Measurements from ENCODE around the gene EIF3K. TPM values are rescaled to one million over a fixed set of nuclear protein-coding genes. Genes with fewer than 3 reads are reported as not detected.
"Not testable (repeated sequence)": the region's sequence is repeated elsewhere in the genome, so short reads cannot be mapped to it uniquely, and the experiment has no call there.

EIF3K gene, protein sequence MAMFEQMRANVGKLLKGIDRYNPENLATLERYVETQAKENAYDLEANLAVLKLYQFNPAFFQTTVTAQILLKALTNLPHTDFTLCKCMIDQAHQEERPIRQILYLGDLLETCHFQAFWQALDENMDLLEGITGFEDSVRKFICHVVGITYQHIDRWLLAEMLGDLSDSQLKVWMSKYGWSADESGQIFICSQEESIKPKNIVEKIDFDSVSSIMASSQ
- total RNA-seq (2021; fragmentation: NEBNext Ultra II Directional; extraction: Animal tissue kit (Norgen Biotek cat#: 25700)), result 100 to 1,000 TPM; 227 to 241 (median 238) TPM
- long read RNA-seq, transcript EIF3K-203 (7 exons, 1,327 nt), result minor isoform, 7 of 236 reads
- long read RNA-seq, transcript EIF3K-201 (8 exons, 864 nt), result major isoform, 208 of 236 reads
- long read RNA-seq, partial matches to known transcripts, result 2 of 236 reads
- long read RNA-seq, other reads (novel, unspliced or antisense), result 10 of 236 reads

DNA sequence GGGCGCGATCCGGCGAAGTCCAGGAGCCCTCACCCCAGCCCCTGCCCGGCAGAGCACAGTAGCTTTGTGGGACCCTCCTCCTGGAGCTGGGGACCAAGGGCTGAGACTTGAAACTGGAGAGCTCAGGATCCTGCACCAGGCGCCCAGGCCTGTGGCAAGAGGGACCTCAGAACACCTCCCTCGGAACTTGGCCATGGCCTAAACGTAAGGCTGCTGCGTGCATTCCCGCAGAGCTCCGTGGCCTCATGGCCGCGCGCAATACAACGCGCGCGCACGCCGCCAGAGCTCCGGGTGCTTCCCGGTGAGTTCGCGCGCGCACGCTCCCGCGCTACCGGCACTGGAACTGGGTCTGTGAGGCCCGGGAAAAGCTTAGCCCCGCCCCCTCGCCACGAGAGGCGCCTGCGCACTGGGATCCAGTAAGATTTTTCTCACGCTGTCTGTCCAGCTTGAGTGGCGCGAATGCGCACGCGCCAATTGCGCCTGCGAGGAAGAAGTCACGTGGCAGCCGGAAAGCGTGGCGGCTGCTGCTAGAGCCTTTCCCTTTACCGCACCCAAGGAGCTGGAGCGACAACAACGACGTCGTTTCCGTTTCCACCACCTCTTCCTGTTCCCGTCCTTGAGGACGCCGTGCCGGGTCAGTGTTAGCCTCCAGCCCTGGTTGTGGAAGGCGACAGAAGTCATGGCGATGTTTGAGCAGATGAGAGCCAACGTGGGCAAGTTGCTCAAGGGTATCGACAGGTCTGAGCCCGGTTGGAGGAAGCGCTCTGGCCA lies at the start of gene EIF3K:
Gene EIF3K (plus strand): TSS at position 599 of the 771 bp plus-strand sequence. CDS start 81 bp downstream, at position 680.
- peak; percentile 98 for DNase-seq
- peak within 1 kb of the TSS; percentile 98 for H3K27ac Mint-ChIP-seq
- peaks cover 18% of the 10 kb centered on the region for H3K4me1 Mint-ChIP-seq (ENCODE audit: low read depth)
- no peak for TF ChIP-seq CTCF (IDR thresholded peaks at IDR 0.05)
- no peaks in the 10 kb centered on the region; the same call in 1 of the 2 replicates for H3K27me3 Mint-ChIP-seq (ENCODE audit: insufficient read depth)
- peak within 1 kb of the TSS; percentile 100 for H3K4me3 Mint-ChIP-seq
- peaks cover 20% of the 10 kb centered on the region; the same call in 1 of the 2 replicates for H3K36me3 Mint-ChIP-seq (ENCODE audit: low read depth)
- no peaks in the 10 kb centered on the region for H3K9me3 Mint-ChIP-seq

- Mint-ChIP-seq H3K4me1 (ENCODE audit: low read depth) (no peaks in the 10 kb centered on the region), H3K36me3 (ENCODE audit: low read depth) (no peaks in the 10 kb centered on the region), H3K4me3 (no peak overlapping the region), H3K27me3 (ENCODE audit: insufficient read depth) (peaks cover 30% of the 10 kb centered on the region), H3K27ac (no peak overlapping the region), H3K9me3 (no peaks in the 10 kb centered on the region)
- DNase-seq, result no peak
- TF ChIP-seq CTCF (IDR thresholded peaks at IDR 0.05), result no peak
Measured at GRCh38 chr19:38569368-38569983, 49.5 kb upstream of the EIF3K start.

DNA sequence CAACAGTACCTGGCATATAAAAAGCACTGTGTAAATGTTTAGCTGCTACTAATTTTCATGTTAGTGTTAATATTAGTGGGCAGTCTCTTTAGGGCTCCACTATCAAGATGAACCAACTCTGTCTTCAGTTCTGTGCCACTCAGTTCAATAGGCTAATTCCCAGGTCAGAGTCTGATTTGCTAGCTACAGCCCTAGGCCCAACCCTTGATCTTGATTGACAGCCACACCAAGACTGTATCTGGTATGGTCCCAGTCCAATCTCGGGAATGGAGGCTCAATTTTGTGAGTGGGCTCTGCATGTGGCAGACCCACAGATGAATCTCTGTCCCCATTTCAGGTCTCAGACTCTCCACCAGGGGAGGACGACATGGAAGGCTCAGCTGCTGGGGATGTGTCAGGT lies 47.3 kb upstream of the EIF3K start:
- H3K27ac Mint-ChIP-seq, result no peak overlapping the region
- H3K4me1 Mint-ChIP-seq (ENCODE audit: low read depth), result no peaks in the 10 kb centered on the region

GRCh38 chr19:38577826-38578225 lies 41.2 kb upstream of the EIF3K start:
- TF ChIP-seq CTCF (IDR thresholded peaks at IDR 0.05), result no peak
- no peak overlapping the region for H3K4me3 Mint-ChIP-seq
- no peak for DNase-seq
- no peaks in the 10 kb centered on the region for H3K4me1 Mint-ChIP-seq (ENCODE audit: low read depth)
- peaks cover 9% of the 10 kb centered on the region for H3K27me3 Mint-ChIP-seq (ENCODE audit: insufficient read depth)
- H3K9me3 Mint-ChIP-seq, result no peaks in the 10 kb centered on the region
- H3K27ac Mint-ChIP-seq, result no peak overlapping the region
- H3K36me3 Mint-ChIP-seq (ENCODE audit: low read depth), result no peaks in the 10 kb centered on the region

More for the DNA sequence above, 47.3 kb upstream of the EIF3K start:
- DNase-seq, result no peak
- no peak for TF ChIP-seq CTCF (IDR thresholded peaks at IDR 0.05)
- no peaks in the 10 kb centered on the region for H3K9me3 Mint-ChIP-seq
- peaks cover 27% of the 10 kb centered on the region for H3K27me3 Mint-ChIP-seq (ENCODE audit: insufficient read depth)
- H3K36me3 Mint-ChIP-seq (ENCODE audit: low read depth), result no peaks in the 10 kb centered on the region
- no peak overlapping the region for H3K4me3 Mint-ChIP-seq

- not testable (repeated sequence) for H3K4me1 Mint-ChIP-seq (ENCODE audit: low read depth); H3K27ac Mint-ChIP-seq; H3K27me3 Mint-ChIP-seq (ENCODE audit: insufficient read depth); DNase-seq; H3K36me3 Mint-ChIP-seq (ENCODE audit: low read depth); H3K9me3 Mint-ChIP-seq; H3K4me3 Mint-ChIP-seq
Measured at GRCh38 chr19:38579304-38579703, 39.7 kb upstream of the EIF3K start.

Measured in HFFc6 (cell line).